Measurements from ENCODE around the gene DSCAML1. TPM values are rescaled to one million over a fixed set of nuclear protein-coding genes. Genes with fewer than 3 reads are reported as not detected.
A peak's percentile ranks its signal among the peaks of the same experiment; 100 is the strongest.

The DSCAML1 gene
- total and polyA plus RNA-seq, 9 of the 15 experiments (the other 6 are each of a cell fraction or from before 2014, with no cell fraction given): not detected

- TF ChIP-seq REST (IDR thresholded peaks at IDR 0.05; ENCODE audit: borderline replicate concordance): peak; percentile 38; the same call in 1 of the 2 replicates
- TF ChIP-seq REST (CRISPR knock-in tag; IDR thresholded peaks at IDR 0.05; ENCODE audit: low read depth): no peak
- TF ChIP-seq, protein P1, sequence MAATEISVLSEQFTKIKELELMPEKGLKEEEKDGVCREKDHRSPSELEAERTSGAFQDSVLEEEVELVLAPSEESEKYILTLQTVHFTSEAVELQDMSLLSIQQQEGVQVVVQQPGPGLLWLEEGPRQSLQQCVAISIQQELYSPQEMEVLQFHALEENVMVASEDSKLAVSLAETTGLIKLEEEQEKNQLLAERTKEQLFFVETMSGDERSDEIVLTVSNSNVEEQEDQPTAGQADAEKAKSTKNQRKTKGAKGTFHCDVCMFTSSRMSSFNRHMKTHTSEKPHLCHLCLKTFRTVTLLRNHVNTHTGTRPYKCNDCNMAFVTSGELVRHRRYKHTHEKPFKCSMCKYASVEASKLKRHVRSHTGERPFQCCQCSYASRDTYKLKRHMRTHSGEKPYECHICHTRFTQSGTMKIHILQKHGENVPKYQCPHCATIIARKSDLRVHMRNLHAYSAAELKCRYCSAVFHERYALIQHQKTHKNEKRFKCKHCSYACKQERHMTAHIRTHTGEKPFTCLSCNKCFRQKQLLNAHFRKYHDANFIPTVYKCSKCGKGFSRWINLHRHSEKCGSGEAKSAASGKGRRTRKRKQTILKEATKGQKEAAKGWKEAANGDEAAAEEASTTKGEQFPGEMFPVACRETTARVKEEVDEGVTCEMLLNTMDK (IDR thresholded peaks at IDR 0.05; ENCODE audit: borderline replicate concordance, insufficient read depth, low read depth, low read length, poor library complexity, severe bottlenecking): no peak
- in situ Hi-C loops (cut with MboI): no loop called here
- FAIRE-seq (no peak), ATAC-seq (no peak), DNase-seq (ENCODE audit: extremely low read depth in 1 of 4, low spot score in 3 of 4) (no peak)
- Histone ChIP-seq H3K27me3 (ENCODE audit: control insufficient read depth in 2 of 2, insufficient read depth in 2 of 2, low read length in 2 of 2) (peaks cover 42 to 87% of the 10 kb centered on the region in 2 experiments), H3K27ac (ENCODE audit: extremely low read depth, low read depth, low read length) (no peak overlapping the region), H3K4me3 (no peak overlapping the region), H4K20me1 (replicated peaks; ENCODE audit: control insufficient read depth, insufficient read depth, low read length) (peaks cover 9% of the 10 kb centered on the region; the same call in 1 of the 2 replicates), H3K4me1 (replicated peaks in 1 of 2; ENCODE audit: control insufficient read depth in 2 of 2, insufficient read depth in 2 of 2, low read length in 2 of 2) (no peaks in the 10 kb centered on the region), H3K4me2 (ENCODE audit: insufficient read depth, low read length) (no peak overlapping the region), H3K9ac (ENCODE audit: insufficient read depth in 1 of 2, low read depth in 2 of 2, low read length in 2 of 2) (no peak overlapping the region), H3K79me2 (ENCODE audit: control insufficient read depth, insufficient read depth, low read length) (no peaks in the 10 kb centered on the region), H3K9me3 (replicated peaks; ENCODE audit: control insufficient read depth, insufficient read depth, low read depth, low read length) (no peaks in the 10 kb centered on the region), H3K9me1 (ENCODE audit: control insufficient read depth, insufficient read depth, low read length) (no peaks in the 10 kb centered on the region), H3K36me3 (ENCODE audit: control insufficient read depth, insufficient read depth, low read length) (no peaks in the 10 kb centered on the region), H2AFZ (ENCODE audit: low read depth, low read length) (no peak overlapping the region)
- WGBS (ENCODE audit: insufficient coverage, low coverage, missing lambda C conversion rate): under 1% methylated on average over 22 of the region's 24 CpGs
- intact Hi-C loops (cut with micrococcal nuclease): no loop called here
- CTCF ChIA-PET (ENCODE audit: low intra/inter-chr PET ratio): no interaction called here
- BruUV-seq (replicated peaks): no TSS peak
- POLR2A ChIA-PET: interaction anchor here (0.6 kb wide), 1 partner anchor 101 kb away, joined by 4 read pairs; no protein-coding TSS in a partner anchor
These were observed 272.4 kb downstream of the DSCAML1 start for GRCh38 chr11:117524468-117525183.

Data from K562 (cell line).